A673 (cell line): ENCODE results near the gene GLRX3.

ENCODE experiments used
- CTCF ChIP-seq: fragments of 300-800, 200-600 bp; sonication (generic); conservative IDR thresholded peaks from 2 replicates; pipeline ENCODE4 v1.5.1; 2017; ENCODE audit warnings: low read depth, mild to moderate bottlenecking, antibody characterized with exemption, low read length, moderate library complexity, mixed read lengths
- EZH2 ChIP-seq: fragments of 200-600 bp; sonication (generic); IDR thresholded peaks from 2 replicates; pipeline ENCODE4 v1.6.1; 2017; ENCODE audit warnings: borderline replicate concordance, low read depth, mild to moderate bottlenecking, mixed read lengths, antibody characterized with exemption, low read length; ENCODE audit not compliant: poor library complexity, severe bottlenecking

- TF ChIP-seq CTCF (no peak), EZH2 (no peak)
These were observed 56.2 kb downstream of the GLRX3 start for GRCh38 chr10:130192276-130192848.
